Central memory CD8-positive, alpha-beta T cell (primary cell): ENCODE results near the gene NFAM1.

Experiments
- ATAC-seq: fragments of 150-1000 bp; cut with Tn5 transposase; replicated peaks from 2 replicates; pipeline ENCODE4 v1.10.0; 2022; ENCODE audit warnings: mild to moderate bottlenecking, moderate FRiP score, moderate number of reproducible peaks; ENCODE audit not compliant: poor library complexity, severe bottlenecking; ENCODE audit errors: extremely low read depth
- DNase-seq, 2 donors: peaks; one replicate each; pipeline ENCODE4 v3.0.0; 2021; ENCODE audit warnings: low spot score in 2 of 2
- H3K27ac Mint-ChIP-seq: one replicate; pipeline ENCODE4 v1.8.0; 2022; ENCODE audit warnings: low read depth, mild to moderate bottlenecking, moderate library complexity, mixed read lengths
- H3K27me3 Mint-ChIP-seq: one replicate; pipeline ENCODE4 v1.8.0; 2022; ENCODE audit warnings: mixed read lengths
- H3K36me3 Mint-ChIP-seq: one replicate; pipeline ENCODE4 v1.8.0; 2022; ENCODE audit warnings: mild to moderate bottlenecking, moderate library complexity, mixed read lengths; ENCODE audit not compliant: insufficient read depth
- H3K4me1 Mint-ChIP-seq: one replicate; pipeline ENCODE4 v1.8.0; 2022; ENCODE audit warnings: mixed read lengths
- H3K4me3 Mint-ChIP-seq: one replicate; pipeline ENCODE4 v1.8.0; 2022; ENCODE audit warnings: mild to moderate bottlenecking, moderate library complexity, mixed read lengths
- H3K9me3 Mint-ChIP-seq: one replicate; pipeline ENCODE4 v1.8.0; 2022; ENCODE audit warnings: mixed read lengths

The NFAM1 gene

GRCh38 chr22:42436404-42436803 is 4.2 kb upstream of the NFAM1 start:
- Mint-ChIP-seq H3K9me3 (no peaks in the 10 kb centered on the region), H3K27me3 (peaks cover 10% of the 10 kb centered on the region), H3K27ac (no peak overlapping the region), H3K36me3 (no peaks in the 10 kb centered on the region), H3K4me1 (peaks cover 8% of the 10 kb centered on the region), H3K4me3 (no peak overlapping the region)
- ATAC-seq, result no peak
- no peak for DNase-seq

- Mint-ChIP-seq H3K27ac (no peak overlapping the region), H3K4me1 (peaks cover 8% of the 10 kb centered on the region), H3K4me3 (no peak overlapping the region), H3K9me3 (no peaks in the 10 kb centered on the region), H3K27me3 (peaks cover 24% of the 10 kb centered on the region), H3K36me3 (peaks cover 1% of the 10 kb centered on the region)
- DNase-seq (no peak), ATAC-seq (no peak)
These were observed 2.7 kb upstream of the NFAM1 start for GRCh38 chr22:42434748-42435425.

GRCh38 chr22:42433754-42434682 is 1.8 kb upstream of the NFAM1 start:
- ATAC-seq (no peak), DNase-seq (no peak)
- no peak overlapping the region for H3K27ac Mint-ChIP-seq
- peaks cover 33% of the 10 kb centered on the region for H3K27me3 Mint-ChIP-seq
- H3K9me3 Mint-ChIP-seq, result no peaks in the 10 kb centered on the region
- H3K4me1 Mint-ChIP-seq, result peaks cover 8% of the 10 kb centered on the region
- peaks cover 1% of the 10 kb centered on the region for H3K36me3 Mint-ChIP-seq
- H3K4me3 Mint-ChIP-seq, result no peak overlapping the region

- peaks cover 1% of the 10 kb centered on the region for H3K36me3 Mint-ChIP-seq
- H3K27me3 Mint-ChIP-seq, result peaks cover 43% of the 10 kb centered on the region
- H3K4me1 Mint-ChIP-seq, result peaks cover 7% of the 10 kb centered on the region
- no peak for DNase-seq
- H3K9me3 Mint-ChIP-seq, result no peaks in the 10 kb centered on the region
- no peak overlapping the region for H3K4me3 Mint-ChIP-seq
- H3K27ac Mint-ChIP-seq, result no peak overlapping the region
- no peak for ATAC-seq
These were observed 615 bp upstream of the NFAM1 start for GRCh38 chr22:42432818-42433217.

GRCh38 chr22:42431401-42432019 is 693 bp downstream of the NFAM1 start:
- Mint-ChIP-seq H3K27me3 (peaks cover 52% of the 10 kb centered on the region), H3K9me3 (no peaks in the 10 kb centered on the region), H3K4me3 (no peak overlapping the region), H3K4me1 (no peaks in the 10 kb centered on the region), H3K36me3 (peaks cover 1% of the 10 kb centered on the region), H3K27ac (no peak overlapping the region)
- no peak for ATAC-seq
- no peak for DNase-seq

- H3K27ac Mint-ChIP-seq, result no peak overlapping the region
- peaks cover 60% of the 10 kb centered on the region for H3K27me3 Mint-ChIP-seq
- H3K4me1 Mint-ChIP-seq, result no peaks in the 10 kb centered on the region
- DNase-seq (no peak), ATAC-seq (no peak)
- H3K9me3 Mint-ChIP-seq, result no peaks in the 10 kb centered on the region
- no peak overlapping the region for H3K4me3 Mint-ChIP-seq
- peaks cover 1% of the 10 kb centered on the region for H3K36me3 Mint-ChIP-seq
These were observed 1.6 kb downstream of the NFAM1 start for GRCh38 chr22:42430528-42431125.

GRCh38 chr22:42428760-42429159 is 3.4 kb downstream of the NFAM1 start:
- H3K36me3 Mint-ChIP-seq, result peaks cover 1% of the 10 kb centered on the region
- H3K27ac Mint-ChIP-seq, result no peak overlapping the region
- no peak overlapping the region for H3K4me3 Mint-ChIP-seq
- H3K27me3 Mint-ChIP-seq, result peaks cover 64% of the 10 kb centered on the region
- H3K4me1 Mint-ChIP-seq, result no peaks in the 10 kb centered on the region
- DNase-seq, result no peak
- ATAC-seq, result no peak
- no peaks in the 10 kb centered on the region for H3K9me3 Mint-ChIP-seq

GRCh38 chr22:42428025-42428424 is 4.2 kb downstream of the NFAM1 start:
- Mint-ChIP-seq H3K27ac (no peak overlapping the region), H3K9me3 (no peaks in the 10 kb centered on the region), H3K36me3 (peaks cover 1% of the 10 kb centered on the region), H3K27me3 (peaks cover 64% of the 10 kb centered on the region), H3K4me1 (no peaks in the 10 kb centered on the region), H3K4me3 (no peak overlapping the region)
- no peak for ATAC-seq
- DNase-seq, result no peak

- Mint-ChIP-seq H3K27me3 (peaks cover 62% of the 10 kb centered on the region), H3K36me3 (peaks cover 4% of the 10 kb centered on the region), H3K4me1 (no peaks in the 10 kb centered on the region), H3K27ac (no peak overlapping the region), H3K4me3 (no peak overlapping the region), H3K9me3 (no peaks in the 10 kb centered on the region)
- DNase-seq (no peak), ATAC-seq (no peak)
These were observed 5.0 kb downstream of the NFAM1 start for GRCh38 chr22:42427167-42427566.

- ATAC-seq, result no peak
- H3K4me1 Mint-ChIP-seq, result peaks cover 5% of the 10 kb centered on the region
- H3K4me3 Mint-ChIP-seq, result no peak overlapping the region
- H3K9me3 Mint-ChIP-seq, result no peaks in the 10 kb centered on the region
- DNase-seq, result no peak
- H3K36me3 Mint-ChIP-seq, result peaks cover 3% of the 10 kb centered on the region
- no peak overlapping the region for H3K27ac Mint-ChIP-seq
- peaks cover 50% of the 10 kb centered on the region for H3K27me3 Mint-ChIP-seq
These were observed 6.2 kb downstream of the NFAM1 start for GRCh38 chr22:42425989-42426355.

- Mint-ChIP-seq H3K4me1 (peaks cover 5% of the 10 kb centered on the region), H3K27me3 (peaks cover 45% of the 10 kb centered on the region), H3K9me3 (no peaks in the 10 kb centered on the region), H3K27ac (no peak overlapping the region), H3K4me3 (no peak overlapping the region), H3K36me3 (peaks cover 3% of the 10 kb centered on the region)
- DNase-seq (no peak), ATAC-seq (no peak)
These were observed 6.7 kb downstream of the NFAM1 start for GRCh38 chr22:42425337-42425988.

- Mint-ChIP-seq H3K9me3 (no peaks in the 10 kb centered on the region), H3K27me3 (peaks cover 39% of the 10 kb centered on the region), H3K4me3 (no peak overlapping the region), H3K36me3 (peaks cover 3% of the 10 kb centered on the region), H3K4me1 (peaks cover 5% of the 10 kb centered on the region), H3K27ac (peak overlapping the region; percentile 38)
- DNase-seq (no peak), ATAC-seq (no peak)
These were observed 12.8 kb downstream of the NFAM1 start for GRCh38 chr22:42419243-42419881.
